WTC11 (cell line): ENCODE results near the gene CDH2. TPM values are rescaled to one million over a fixed set of nuclear protein-coding genes. Genes with fewer than 3 reads are reported as not detected.

ENCODE experiments used
- ATAC-seq: fragments of 200-7000 bp; cut with Tn5 transposase; 2 replicates; pipeline ENCODE4 v1.10.0; 2021; ENCODE audit warnings: mild to moderate bottlenecking, moderate library complexity
- CTCF ChIA-PET: fragments of 300-600 bp; sonication (Branson Sonifier 250); formaldehyde crosslinking; loops from one replicate; lab custom pipeline; 2021; ENCODE audit warnings: antibody characterized with exemption; lab: Charles Lee
- POLR2A ChIA-PET: fragments of 350-600 bp; sonication (Branson Sonifier 250); formaldehyde crosslinking; loops from one replicate; lab custom pipeline; 2021; ENCODE audit warnings: antibody characterized with exemption; lab: Charles Lee
- DNase-seq: peaks from one replicate; pipeline ENCODE4 v3.0.0; 2021; ENCODE audit warnings: low spot score
- H3K27ac Mint-ChIP-seq: 2 replicates; pipeline ENCODE4 v1.8.0; 2021; ENCODE audit warnings: mixed read lengths
- H3K27me3 Mint-ChIP-seq: 2 replicates; pipeline ENCODE4 v1.8.0; 2021; ENCODE audit warnings: low read depth, mild to moderate bottlenecking, moderate library complexity, mixed read lengths
- H3K36me3 Mint-ChIP-seq: 2 replicates; pipeline ENCODE4 v1.8.0; 2021; ENCODE audit warnings: mixed read lengths
- H3K4me1 Mint-ChIP-seq: 2 replicates; pipeline ENCODE4 v1.8.0; 2022; ENCODE audit warnings: mixed read lengths
- H3K4me3 Mint-ChIP-seq: 2 replicates; pipeline ENCODE4 v1.8.0; 2021; ENCODE audit warnings: mild to moderate bottlenecking, moderate library complexity, mixed read lengths
- H3K9me3 Mint-ChIP-seq: 2 replicates; pipeline ENCODE4 v1.8.0; 2021; ENCODE audit warnings: mixed read lengths
- CREB1 ChIP-seq: sonication (generic); formaldehyde crosslinking; IDR thresholded peaks from 2 replicates; pipeline ENCODE4 v1.8.0; 2023; ENCODE audit warnings: mild to moderate bottlenecking, missing genetic modification reagents
- FOXK1 ChIP-seq: sonication (generic); formaldehyde crosslinking; IDR thresholded peaks from 2 replicates; pipeline ENCODE4 v1.8.0; 2022; ENCODE audit warnings: mild to moderate bottlenecking, moderate library complexity, missing genetic modification reagents
- GABPB1 ChIP-seq: sonication (generic); formaldehyde crosslinking; IDR thresholded peaks from 2 replicates; pipeline ENCODE4 v1.8.1; 2023; ENCODE audit warnings: mild to moderate bottlenecking, missing genetic modification reagents
- HMGA2 ChIP-seq: fragments of 250-450 bp; sonication (Bioruptor Pico); IDR thresholded peaks from 2 replicates; pipeline ENCODE4 v1.4.0; 2021; ENCODE audit warnings: mild to moderate bottlenecking, moderate library complexity
- JAZF1 ChIP-seq: fragments of 250-450 bp; sonication (Bioruptor Pico); IDR thresholded peaks from 2 replicates; pipeline ENCODE4 v1.9.0; 2021; ENCODE audit warnings: moderate library complexity, mild to moderate bottlenecking, inconsistent platforms
- NFATC4 ChIP-seq: fragments of 250-450 bp; sonication (Bioruptor Pico); IDR thresholded peaks from 2 replicates; pipeline ENCODE4 v1.9.0; 2021; ENCODE audit warnings: mild to moderate bottlenecking
- NR1H2 ChIP-seq: sonication (generic); formaldehyde crosslinking; IDR thresholded peaks from 2 replicates; pipeline ENCODE4 v1.9.0; 2021; ENCODE audit warnings: mild to moderate bottlenecking, moderate library complexity, missing genetic modification reagents
- NR3C1 ChIP-seq: sonication (generic); formaldehyde crosslinking; conservative IDR thresholded peaks from 2 replicates; pipeline ENCODE4 v1.8.1; 2023; ENCODE audit warnings: low read depth, mild to moderate bottlenecking, missing genetic modification reagents
- PRRX2 ChIP-seq: fragments of 250-450 bp; sonication (Bioruptor Pico); IDR thresholded peaks from 2 replicates; pipeline ENCODE4 v1.8.0; 2021; ENCODE audit warnings: mild to moderate bottlenecking
- TEAD4 ChIP-seq: sonication (generic); formaldehyde crosslinking; IDR thresholded peaks from 2 replicates; pipeline ENCODE4 v1.8.0; 2022; ENCODE audit warnings: mild to moderate bottlenecking, missing genetic modification reagents
- ZNF121 ChIP-seq: sonication (generic); formaldehyde crosslinking; IDR thresholded peaks from 2 replicates; pipeline ENCODE4 v1.8.0; 2023; ENCODE audit warnings: missing genetic modification reagents
- ZNF396 ChIP-seq: fragments of 250-450 bp; sonication (Bioruptor Pico); IDR thresholded peaks from 2 replicates; pipeline ENCODE4 v1.8.0; 2021; ENCODE audit warnings: mild to moderate bottlenecking, moderate library complexity, borderline replicate concordance
- total RNA-seq: library from RNA; stranded (reverse); gene quantifications from 3 replicates; pipeline ENCODE4 v1.2.3, GENCODE V29; 2021
- TF ChIP-seq, protein P1 (sequence below): sonication (generic); formaldehyde crosslinking; IDR thresholded peaks from 2 replicates; pipeline ENCODE4 v1.8.0; 2022; ENCODE audit warnings: mild to moderate bottlenecking, missing genetic modification reagents
- TF ChIP-seq, protein P2 (sequence below): sonication (generic); formaldehyde crosslinking; IDR thresholded peaks from 2 replicates; pipeline ENCODE4 v1.8.1; 2022; ENCODE audit warnings: mild to moderate bottlenecking, moderate library complexity, missing genetic modification reagents
- TF ChIP-seq, protein P3 (sequence below): sonication (generic); formaldehyde crosslinking; IDR thresholded peaks from 2 replicates; pipeline ENCODE4 v1.8.1; 2023; ENCODE audit warnings: mild to moderate bottlenecking, moderate library complexity, missing genetic modification reagents
- TF ChIP-seq, protein P4 (sequence below): sonication (generic); formaldehyde crosslinking; IDR thresholded peaks from 2 replicates; pipeline ENCODE4 v1.8.1; 2022; ENCODE audit warnings: low read depth, mild to moderate bottlenecking, moderate library complexity, missing genetic modification reagents, borderline replicate concordance
- TF ChIP-seq, protein P5 (sequence below): fragments of 250-450 bp; sonication (Bioruptor Pico); IDR thresholded peaks from 2 replicates; pipeline ENCODE4 v2.1.2; 2022; ENCODE audit warnings: mild to moderate bottlenecking, moderate library complexity
- TF ChIP-seq, protein P6 (sequence below): sonication (generic); formaldehyde crosslinking; IDR thresholded peaks from 2 replicates; pipeline ENCODE4 v1.8.1; 2022; ENCODE audit warnings: low read depth, missing genetic modification reagents, borderline replicate concordance
- TF ChIP-seq, protein P7 (sequence below): fragments of 200-600 bp; IDR thresholded peaks from 2 replicates; pipeline ENCODE4 v1.8.0; 2022; ENCODE audit warnings: antibody characterized with exemption

The CDH2 gene
- total RNA-seq, 1 experiment from 2014 or later = 17.3 TPM

DNA sequence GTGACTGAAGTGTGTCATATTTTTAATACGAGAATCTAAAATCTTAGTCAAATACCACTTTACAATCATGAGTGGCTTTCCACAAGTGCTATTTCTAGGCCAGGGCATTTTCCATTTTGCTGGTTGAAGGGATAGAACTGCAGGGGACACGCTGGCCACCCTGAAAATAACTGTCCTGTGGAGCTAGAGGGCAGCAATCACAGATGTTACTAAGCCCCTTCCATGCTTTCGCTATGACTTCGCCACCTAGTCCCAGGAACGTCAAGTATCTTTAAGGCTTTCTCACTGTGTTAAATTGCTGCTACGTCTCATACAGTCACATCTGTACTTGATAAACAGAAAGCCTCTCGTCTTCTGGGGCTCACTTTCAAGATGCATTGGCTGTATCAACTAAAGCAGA lies 171.8 kb downstream of the CDH2 start:
- Mint-ChIP-seq H3K4me3 (no peak overlapping the region), H3K27me3 (no peaks in the 10 kb centered on the region), H3K36me3 (no peaks in the 10 kb centered on the region), H3K9me3 (no peaks in the 10 kb centered on the region), H3K4me1 (no peaks in the 10 kb centered on the region), H3K27ac (no peak overlapping the region)
- ATAC-seq (peak; percentile 51; the same call in 1 of the 2 replicates), DNase-seq (no peak)
- ChIA-PET POLR2A (no interaction called here), CTCF (no interaction called here)
- TF ChIP-seq, protein P1, sequence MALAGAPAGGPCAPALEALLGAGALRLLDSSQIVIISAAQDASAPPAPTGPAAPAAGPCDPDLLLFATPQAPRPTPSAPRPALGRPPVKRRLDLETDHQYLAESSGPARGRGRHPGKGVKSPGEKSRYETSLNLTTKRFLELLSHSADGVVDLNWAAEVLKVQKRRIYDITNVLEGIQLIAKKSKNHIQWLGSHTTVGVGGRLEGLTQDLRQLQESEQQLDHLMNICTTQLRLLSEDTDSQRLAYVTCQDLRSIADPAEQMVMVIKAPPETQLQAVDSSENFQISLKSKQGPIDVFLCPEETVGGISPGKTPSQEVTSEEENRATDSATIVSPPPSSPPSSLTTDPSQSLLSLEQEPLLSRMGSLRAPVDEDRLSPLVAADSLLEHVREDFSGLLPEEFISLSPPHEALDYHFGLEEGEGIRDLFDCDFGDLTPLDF (CRISPR knock-in tag) = no peak
- TF ChIP-seq GABPB1 (CRISPR knock-in tag) = no peak
- TF ChIP-seq, protein P2, sequence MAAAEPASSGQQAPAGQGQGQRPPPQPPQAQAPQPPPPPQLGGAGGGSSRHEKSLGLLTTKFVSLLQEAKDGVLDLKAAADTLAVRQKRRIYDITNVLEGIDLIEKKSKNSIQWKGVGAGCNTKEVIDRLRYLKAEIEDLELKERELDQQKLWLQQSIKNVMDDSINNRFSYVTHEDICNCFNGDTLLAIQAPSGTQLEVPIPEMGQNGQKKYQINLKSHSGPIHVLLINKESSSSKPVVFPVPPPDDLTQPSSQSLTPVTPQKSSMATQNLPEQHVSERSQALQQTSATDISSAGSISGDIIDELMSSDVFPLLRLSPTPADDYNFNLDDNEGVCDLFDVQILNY (CRISPR knock-in tag) = no peak
- TF ChIP-seq, protein P3, sequence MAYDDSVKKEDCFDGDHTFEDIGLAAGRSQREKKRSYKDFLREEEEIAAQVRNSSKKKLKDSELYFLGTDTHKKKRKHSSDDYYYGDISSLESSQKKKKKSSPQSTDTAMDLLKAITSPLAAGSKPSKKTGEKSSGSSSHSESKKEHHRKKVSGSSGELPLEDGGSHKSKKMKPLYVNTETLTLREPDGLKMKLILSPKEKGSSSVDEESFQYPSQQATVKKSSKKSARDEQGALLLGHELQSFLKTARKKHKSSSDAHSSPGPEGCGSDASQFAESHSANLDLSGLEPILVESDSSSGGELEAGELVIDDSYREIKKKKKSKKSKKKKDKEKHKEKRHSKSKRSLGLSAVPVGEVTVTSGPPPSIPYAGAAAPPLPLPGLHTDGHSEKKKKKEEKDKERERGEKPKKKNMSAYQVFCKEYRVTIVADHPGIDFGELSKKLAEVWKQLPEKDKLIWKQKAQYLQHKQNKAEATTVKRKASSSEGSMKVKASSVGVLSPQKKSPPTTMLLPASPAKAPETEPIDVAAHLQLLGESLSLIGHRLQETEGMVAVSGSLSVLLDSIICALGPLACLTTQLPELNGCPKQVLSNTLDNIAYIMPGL (CRISPR knock-in tag) = no peak
- no peak for TF ChIP-seq TEAD4 (CRISPR knock-in tag)
- no peak for TF ChIP-seq NR3C1
- no peak for TF ChIP-seq JAZF1 (CRISPR knock-in tag)
- no peak for TF ChIP-seq FOXK1 (CRISPR knock-in tag)
- no peak for TF ChIP-seq ZNF121
- no peak for TF ChIP-seq CREB1 (CRISPR knock-in tag)
- TF ChIP-seq HMGA2 (CRISPR knock-in tag) = no peak
- TF ChIP-seq, protein P4, sequence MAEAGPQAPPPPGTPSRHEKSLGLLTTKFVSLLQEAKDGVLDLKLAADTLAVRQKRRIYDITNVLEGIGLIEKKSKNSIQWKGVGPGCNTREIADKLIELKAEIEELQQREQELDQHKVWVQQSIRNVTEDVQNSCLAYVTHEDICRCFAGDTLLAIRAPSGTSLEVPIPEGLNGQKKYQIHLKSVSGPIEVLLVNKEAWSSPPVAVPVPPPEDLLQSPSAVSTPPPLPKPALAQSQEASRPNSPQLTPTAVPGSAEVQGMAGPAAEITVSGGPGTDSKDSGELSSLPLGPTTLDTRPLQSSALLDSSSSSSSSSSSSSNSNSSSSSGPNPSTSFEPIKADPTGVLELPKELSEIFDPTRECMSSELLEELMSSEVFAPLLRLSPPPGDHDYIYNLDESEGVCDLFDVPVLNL = no peak
- TF ChIP-seq, protein P5, sequence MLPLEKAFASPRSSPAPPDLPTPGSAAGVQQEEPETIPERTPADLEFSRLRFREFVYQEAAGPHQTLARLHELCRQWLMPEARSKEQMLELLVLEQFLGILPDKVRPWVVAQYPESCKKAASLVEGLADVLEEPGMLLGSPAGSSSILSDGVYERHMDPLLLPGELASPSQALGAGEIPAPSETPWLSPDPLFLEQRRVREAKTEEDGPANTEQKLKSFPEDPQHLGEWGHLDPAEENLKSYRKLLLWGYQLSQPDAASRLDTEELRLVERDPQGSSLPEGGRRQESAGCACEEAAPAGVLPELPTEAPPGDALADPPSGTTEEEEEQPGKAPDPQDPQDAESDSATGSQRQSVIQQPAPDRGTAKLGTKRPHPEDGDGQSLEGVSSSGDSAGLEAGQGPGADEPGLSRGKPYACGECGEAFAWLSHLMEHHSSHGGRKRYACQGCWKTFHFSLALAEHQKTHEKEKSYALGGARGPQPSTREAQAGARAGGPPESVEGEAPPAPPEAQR = no peak
- TF ChIP-seq, protein P6, sequence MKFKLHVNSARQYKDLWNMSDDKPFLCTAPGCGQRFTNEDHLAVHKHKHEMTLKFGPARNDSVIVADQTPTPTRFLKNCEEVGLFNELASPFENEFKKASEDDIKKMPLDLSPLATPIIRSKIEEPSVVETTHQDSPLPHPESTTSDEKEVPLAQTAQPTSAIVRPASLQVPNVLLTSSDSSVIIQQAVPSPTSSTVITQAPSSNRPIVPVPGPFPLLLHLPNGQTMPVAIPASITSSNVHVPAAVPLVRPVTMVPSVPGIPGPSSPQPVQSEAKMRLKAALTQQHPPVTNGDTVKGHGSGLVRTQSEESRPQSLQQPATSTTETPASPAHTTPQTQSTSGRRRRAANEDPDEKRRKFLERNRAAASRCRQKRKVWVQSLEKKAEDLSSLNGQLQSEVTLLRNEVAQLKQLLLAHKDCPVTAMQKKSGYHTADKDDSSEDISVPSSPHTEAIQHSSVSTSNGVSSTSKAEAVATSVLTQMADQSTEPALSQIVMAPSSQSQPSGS (CRISPR knock-in tag) = no peak
- no peak for TF ChIP-seq NFATC4
- no peak for TF ChIP-seq NR1H2 (CRISPR knock-in tag)
- TF ChIP-seq, protein P7, sequence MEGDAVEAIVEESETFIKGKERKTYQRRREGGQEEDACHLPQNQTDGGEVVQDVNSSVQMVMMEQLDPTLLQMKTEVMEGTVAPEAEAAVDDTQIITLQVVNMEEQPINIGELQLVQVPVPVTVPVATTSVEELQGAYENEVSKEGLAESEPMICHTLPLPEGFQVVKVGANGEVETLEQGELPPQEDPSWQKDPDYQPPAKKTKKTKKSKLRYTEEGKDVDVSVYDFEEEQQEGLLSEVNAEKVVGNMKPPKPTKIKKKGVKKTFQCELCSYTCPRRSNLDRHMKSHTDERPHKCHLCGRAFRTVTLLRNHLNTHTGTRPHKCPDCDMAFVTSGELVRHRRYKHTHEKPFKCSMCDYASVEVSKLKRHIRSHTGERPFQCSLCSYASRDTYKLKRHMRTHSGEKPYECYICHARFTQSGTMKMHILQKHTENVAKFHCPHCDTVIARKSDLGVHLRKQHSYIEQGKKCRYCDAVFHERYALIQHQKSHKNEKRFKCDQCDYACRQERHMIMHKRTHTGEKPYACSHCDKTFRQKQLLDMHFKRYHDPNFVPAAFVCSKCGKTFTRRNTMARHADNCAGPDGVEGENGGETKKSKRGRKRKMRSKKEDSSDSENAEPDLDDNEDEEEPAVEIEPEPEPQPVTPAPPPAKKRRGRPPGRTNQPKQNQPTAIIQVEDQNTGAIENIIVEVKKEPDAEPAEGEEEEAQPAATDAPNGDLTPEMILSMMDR = no peak
- TF ChIP-seq PRRX2 (CRISPR knock-in tag) = no peak
- no peak for TF ChIP-seq ZNF396 (CRISPR knock-in tag)
